Measurements from ENCODE around the gene APOA1.

GRCh38 chr11:116835791-116836631 lies 1.4 kb downstream of the APOA1 start:
- TF ChIP-seq, protein P1, sequence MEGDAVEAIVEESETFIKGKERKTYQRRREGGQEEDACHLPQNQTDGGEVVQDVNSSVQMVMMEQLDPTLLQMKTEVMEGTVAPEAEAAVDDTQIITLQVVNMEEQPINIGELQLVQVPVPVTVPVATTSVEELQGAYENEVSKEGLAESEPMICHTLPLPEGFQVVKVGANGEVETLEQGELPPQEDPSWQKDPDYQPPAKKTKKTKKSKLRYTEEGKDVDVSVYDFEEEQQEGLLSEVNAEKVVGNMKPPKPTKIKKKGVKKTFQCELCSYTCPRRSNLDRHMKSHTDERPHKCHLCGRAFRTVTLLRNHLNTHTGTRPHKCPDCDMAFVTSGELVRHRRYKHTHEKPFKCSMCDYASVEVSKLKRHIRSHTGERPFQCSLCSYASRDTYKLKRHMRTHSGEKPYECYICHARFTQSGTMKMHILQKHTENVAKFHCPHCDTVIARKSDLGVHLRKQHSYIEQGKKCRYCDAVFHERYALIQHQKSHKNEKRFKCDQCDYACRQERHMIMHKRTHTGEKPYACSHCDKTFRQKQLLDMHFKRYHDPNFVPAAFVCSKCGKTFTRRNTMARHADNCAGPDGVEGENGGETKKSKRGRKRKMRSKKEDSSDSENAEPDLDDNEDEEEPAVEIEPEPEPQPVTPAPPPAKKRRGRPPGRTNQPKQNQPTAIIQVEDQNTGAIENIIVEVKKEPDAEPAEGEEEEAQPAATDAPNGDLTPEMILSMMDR (IDR thresholded peaks at IDR 0.05), result peak; percentile 46 to 49 (median 46)
- TF ChIP-seq POLR2A (IDR thresholded peaks at IDR 0.05), result no peak

Data from testis (tissue), 2 donors.